ENCODE measurements around the gene TBC1D8.
"Not testable (repeated sequence)": the region's sequence is repeated elsewhere in the genome, so short reads cannot be mapped to it uniquely, and the experiment has no call there.

Gene TBC1D8

DNA sequence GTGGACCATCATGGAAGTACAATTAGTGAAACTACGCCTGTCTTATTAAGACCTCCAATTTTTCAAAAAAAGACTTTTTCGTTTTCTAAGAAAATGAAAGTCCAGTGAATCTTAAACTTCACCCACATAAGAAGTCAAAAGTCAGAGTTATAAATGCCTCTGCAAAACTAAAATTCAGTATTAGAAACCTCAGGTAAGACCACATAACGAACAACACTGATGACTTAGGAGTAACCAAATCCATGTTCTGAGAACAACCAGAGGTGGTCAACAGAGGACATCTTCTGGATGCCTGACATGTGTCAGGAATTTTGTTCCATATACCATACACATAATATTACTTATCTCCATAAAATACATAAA lies 86.7 kb downstream of the TBC1D8 start:
- DNase-seq (ENCODE audit: low spot score) = no peak

DNA sequence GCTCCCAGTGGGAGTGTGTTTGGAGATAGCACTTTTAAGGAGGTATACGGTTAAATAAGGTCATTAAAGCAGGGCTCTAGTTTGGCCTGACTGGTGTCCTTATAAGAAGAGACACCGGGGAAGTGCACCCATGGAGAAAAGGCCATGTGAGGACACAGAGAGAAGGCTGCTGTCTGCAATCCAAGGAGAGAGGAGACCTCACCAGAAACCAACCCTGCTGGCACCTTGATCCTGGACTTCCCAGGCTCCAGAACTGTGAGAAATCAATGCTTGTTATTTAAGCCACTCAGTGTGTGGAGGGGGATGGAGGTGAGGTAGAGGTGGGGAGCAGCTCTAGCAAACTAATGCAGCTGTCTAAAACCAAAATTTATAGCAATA lies 87.1 kb downstream of the TBC1D8 start:
- DNase-seq (ENCODE audit: low spot score) = no peak

DNA sequence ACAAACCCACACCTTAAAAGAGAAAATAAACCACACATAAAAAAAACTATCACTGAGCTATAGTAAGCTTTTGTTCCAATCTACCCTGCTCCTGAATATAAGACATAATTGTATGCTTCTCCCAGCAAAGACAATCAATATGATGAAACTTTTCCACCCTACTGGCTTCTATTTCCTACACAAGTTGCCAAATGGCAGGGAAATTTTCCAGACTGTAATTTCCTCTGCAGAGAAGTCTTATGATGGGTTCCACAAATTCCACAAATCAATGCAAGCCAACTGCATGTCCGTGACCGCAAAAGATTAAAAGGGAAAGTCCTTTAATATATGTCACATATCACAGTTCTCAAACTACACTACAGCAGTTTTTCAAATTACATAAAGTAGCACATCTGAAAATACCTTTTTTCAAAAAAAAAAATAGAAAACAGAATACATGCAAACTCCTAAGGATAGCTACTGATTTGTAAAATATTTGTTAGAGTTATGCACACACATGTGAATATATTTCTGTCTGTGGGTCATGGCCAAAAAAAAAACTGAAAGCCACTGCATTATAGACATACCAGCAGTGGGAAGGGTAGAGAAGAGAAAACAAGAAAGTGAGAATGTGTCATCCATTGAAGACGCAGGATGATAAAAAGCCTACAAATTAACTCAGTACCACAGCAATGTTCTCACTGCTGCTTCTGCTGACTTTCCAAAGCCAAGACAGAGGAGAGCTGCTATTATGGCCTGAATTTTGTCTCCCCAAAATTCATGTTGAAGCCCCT lies 87.6 kb downstream of the TBC1D8 start:
- no peak for DNase-seq (ENCODE audit: low spot score)

GRCh38 chr2:101058386-101058785 lies 92.8 kb downstream of the TBC1D8 start:
- no peak for DNase-seq (ENCODE audit: low spot score)

DNA sequence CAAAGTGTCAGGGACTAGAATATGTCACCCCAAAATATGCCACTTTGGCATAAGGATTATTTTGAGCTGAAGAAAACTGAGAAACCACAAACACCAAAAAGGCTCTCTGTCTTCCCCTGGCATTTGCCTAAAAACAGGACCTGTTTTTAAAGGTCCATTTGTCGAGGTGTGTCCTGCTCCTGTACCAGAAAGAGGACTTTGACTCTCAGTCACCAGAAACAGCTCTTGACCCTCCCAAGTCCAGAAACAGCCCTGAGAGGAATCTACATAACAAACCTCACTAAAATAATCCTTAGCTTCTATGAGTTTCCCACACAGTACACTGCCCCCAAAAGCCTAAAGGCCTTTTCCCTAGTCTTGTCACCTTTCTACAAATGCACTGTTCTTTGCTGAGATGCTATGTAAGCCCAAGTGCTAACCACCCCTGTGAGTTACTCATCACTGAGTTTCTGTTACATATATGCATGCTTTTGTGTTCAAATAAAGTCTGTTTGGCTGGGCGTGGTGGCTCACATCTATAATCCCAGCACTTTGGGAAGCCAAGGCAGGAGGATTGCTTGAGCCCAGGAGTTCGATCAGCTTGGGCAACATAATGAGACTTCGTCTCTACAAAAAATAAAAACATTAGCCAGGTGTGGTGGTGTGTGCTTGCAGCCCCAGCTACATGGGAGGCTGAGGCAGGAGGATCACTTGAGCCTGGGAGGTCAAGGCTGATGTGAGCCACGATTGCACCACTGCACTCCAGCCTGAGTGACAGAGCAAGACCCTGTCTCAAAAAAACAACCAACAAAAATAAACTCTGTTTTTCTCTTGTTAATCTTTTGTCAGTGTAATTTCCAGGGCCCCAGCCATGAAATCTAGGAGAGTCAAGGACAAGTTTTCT lies 93.9 kb downstream of the TBC1D8 start:
- DNase-seq (ENCODE audit: low spot score) = no peak

GRCh38 chr2:101053117-101053516 lies 98.1 kb downstream of the TBC1D8 start:
- DNase-seq (ENCODE audit: low spot score) = no peak

DNA sequence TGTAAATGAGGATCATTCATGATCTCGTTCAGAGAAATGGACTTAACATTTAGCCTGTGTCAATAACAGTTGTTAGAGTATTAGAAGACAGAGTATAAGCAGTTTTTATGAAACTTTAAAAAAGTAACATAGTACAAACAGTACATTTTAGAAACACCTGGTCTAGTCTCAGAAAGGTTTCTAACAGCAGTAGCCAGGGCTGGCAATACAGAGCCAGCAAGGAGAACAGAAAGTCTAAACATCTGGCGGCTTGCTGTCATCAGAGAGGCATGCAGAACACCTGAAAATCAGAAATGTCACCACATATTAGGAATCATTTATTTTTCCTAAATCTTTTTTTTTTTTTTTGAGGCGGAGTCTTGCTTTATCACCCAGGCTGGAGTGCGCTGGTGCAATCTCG lies 99.0 kb downstream of the TBC1D8 start:
- DNase-seq (ENCODE audit: low spot score) = no peak

GRCh38 chr2:101050886-101051285 lies 100.3 kb downstream of the TBC1D8 start:
- DNase-seq (ENCODE audit: low spot score) = not testable (repeated sequence)

GRCh38 chr2:101048756-101049155 lies 102.4 kb downstream of the TBC1D8 start:
- DNase-seq (ENCODE audit: low spot score) = no peak

- no peak for DNase-seq (ENCODE audit: low spot score)
Observed at GRCh38 chr2:101047774-101048173, 103.4 kb downstream of the TBC1D8 start.

DNA sequence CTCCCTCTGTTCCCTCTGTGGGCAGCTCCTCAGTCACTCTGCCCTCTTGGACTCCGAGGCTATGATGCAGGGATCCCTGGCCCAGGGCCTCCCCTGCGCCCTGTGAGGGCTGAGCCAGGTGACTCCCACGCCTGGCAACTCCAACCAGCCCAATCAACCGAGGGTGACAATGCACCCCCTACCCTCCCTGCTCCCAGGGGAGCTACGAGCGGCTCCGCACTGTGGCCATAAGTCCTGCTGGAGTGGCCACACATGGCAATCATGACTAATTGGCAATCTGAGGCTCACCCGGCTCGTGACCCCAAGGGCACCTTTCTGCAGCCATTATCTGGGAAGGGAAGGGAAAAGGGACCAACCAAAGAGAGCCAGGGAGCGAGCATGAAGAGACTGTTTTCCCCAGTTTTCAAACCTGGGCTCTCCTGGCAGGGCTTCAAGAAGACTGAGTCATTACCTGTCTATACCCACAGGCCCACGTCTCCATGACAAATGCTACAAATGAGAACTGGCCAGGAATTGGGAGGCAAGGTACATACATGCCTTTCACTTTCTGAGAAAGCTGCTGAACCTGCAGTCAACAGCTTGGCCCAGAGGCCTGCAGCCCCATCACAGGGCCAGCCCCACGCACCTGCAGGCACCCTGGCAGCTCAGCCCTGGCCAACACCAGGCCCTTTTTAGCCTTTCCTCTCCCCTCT lies 104.0 kb downstream of the TBC1D8 start:
- no peak for DNase-seq (ENCODE audit: low spot score)

DNA sequence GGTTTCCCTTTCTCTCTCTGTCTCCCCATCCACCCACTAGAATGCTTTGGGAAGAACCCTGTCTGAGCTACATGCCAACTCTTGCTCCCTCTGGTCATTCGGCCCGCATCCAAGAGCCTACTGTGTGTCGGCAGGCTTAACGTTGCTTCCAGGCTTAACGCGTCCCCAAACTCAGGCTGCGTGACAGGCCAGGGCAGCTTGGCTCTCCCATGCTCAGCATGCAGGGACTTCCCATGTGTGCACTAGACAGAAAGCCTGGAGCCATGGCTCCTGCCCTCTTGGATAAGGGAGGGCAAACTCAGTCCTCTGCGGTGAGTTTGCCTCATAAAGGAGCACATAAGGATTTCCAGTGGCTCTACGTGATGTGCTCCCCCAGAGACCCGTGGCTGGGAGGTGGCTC lies 105.9 kb downstream of the TBC1D8 start:
- no peak for DNase-seq (ENCODE audit: low spot score)

DNA sequence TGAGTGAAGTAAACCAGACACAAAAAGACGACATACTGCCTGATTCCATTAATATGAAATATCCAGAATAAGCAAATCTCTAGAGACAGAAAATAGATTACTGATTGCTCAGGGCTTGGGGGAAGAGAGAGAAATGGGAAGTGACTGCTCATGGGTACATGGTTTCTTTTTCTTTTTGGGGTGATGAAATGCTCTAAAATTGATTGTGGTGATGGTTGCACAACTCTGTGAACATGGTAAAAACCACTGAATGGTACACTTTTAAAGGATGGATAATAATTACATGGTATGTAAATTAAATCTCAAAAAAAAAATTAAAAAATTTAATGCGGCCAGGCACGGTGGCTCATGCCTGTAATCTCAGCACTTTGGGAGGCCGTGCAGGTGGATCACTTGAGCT lies 109.8 kb downstream of the TBC1D8 start:
- DNase-seq (ENCODE audit: low spot score) = no peak

GRCh38 chr2:101040761-101041160 lies 110.4 kb downstream of the TBC1D8 start:
- DNase-seq (ENCODE audit: low spot score) = no peak

- DNase-seq (ENCODE audit: low spot score) = no peak
Observed at GRCh38 chr2:101040072-101040471, 111.1 kb downstream of the TBC1D8 start.

GRCh38 chr2:101038455-101039255 lies 112.5 kb downstream of the TBC1D8 start:
- DNase-seq (ENCODE audit: low spot score) = no peak

DNA sequence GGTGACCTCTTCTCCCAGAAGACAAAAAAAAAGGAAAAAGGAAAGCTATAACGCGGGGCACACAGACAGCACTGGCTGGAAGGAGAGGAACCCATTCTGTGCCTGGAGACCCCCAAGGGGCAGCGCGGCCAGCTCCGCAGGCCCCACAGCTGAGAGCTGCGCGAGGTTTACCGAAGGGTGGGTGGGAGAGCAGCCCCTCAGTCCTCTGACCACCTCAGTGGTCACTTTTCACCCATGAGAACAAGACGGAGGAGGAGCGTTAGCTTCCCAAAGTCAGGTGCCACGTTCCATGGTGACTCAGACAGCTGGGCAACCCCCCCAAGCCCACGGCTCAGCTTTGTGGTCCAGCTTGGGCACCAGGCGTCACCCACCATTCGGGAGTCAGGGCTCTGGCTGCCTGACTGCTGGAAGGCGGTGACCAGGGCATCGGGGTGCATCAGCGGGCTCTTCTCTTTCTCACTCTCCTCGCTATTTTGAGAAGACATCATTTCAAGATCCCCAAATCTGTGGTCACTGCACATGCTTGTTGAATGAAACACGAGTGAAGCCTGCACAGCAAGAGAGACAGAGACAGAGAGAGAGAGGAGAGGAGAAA lies 113.9 kb downstream of the TBC1D8 start:
- no peak for DNase-seq (ENCODE audit: low spot score)

GRCh38 chr2:101036562-101036961 lies 114.6 kb downstream of the TBC1D8 start:
- DNase-seq (ENCODE audit: low spot score) = no peak

DNA sequence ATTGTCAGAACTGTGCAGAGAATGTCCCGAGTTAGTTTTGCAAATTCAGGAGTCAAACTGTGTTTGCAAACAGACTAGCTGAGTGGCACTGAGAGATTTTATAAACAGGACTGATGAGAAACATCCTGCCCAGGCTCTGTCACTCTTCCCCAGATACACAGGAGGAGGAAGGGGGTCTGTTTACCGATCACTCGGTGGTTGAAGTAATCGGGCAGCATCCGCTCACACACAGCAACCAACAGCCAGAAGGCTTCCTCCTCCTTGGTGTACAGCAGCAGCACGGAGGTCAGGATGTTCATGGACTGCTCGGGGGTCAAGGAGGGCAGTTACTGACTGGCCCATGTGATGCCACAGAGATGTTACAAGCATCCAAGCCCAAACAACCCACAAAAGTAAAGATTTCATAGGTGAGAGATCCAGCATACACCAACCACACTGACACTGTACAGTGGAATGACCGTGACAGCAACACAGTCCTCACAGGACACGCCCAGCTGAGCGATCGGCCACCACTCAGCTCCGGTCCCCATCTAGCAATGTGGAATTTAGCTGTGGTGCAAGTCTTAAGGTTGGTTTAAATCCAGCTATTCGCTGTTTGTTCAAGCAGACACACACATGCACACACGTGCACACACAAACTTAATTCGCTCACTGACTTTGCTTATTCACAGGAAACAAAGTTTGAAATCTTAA lies 119.0 kb downstream of the TBC1D8 start:
- DNase-seq (ENCODE audit: low spot score) = no peak

- no peak for DNase-seq (ENCODE audit: low spot score)
Observed at GRCh38 chr2:101030866-101031554, 120.2 kb downstream of the TBC1D8 start.

Measured in CD4-positive, alpha-beta T cell treated with Interleukin-6 at 100 ng/mL for 8 hours (primary cell).